Hematopoietic multipotent progenitor cell treated with erythropoietin and hydrocortisone succinate and interleukin-3 and kit ligand, for 6 days (in vitro differentiated cells): Measurements from ENCODE around the gene SUMO3.

Experiments
- DNase-seq: peaks from one replicate; pipeline ENCODE4 v3.0.0-alpha.2; 2015

Gene SUMO3

DNA sequence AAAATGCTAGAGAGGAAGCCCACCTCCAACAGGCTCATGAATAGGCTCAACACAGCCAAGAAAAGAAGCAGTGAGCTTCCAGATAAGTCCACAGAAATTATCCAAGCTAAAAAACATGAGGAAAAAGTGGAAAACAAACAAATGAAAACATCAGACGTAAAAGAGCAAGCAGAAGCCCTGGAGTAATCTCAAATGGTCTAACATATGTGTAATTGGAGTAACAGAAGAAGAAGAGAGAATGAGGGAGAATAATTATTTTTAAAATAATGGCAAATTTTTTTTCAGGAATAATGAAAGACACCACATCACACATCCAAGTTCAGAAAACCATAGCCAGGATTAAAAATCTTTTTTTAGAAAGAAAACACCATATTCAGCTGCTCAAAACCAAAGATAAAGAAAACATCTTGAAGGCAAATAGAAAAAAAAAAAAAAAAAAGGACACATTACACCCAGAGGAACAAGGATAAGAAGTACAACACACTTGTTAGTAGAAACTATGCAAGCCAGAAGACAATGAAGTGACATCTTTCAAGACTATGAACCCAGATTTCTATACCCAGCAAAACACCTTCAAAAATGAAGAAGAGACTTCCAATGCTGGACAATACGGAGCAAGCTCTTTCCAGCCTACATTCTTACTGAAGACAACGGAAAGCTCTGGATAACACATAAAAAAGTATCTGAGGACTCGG, 10.6 kb upstream of the SUMO3 start:
- DNase-seq: no peak

DNA sequence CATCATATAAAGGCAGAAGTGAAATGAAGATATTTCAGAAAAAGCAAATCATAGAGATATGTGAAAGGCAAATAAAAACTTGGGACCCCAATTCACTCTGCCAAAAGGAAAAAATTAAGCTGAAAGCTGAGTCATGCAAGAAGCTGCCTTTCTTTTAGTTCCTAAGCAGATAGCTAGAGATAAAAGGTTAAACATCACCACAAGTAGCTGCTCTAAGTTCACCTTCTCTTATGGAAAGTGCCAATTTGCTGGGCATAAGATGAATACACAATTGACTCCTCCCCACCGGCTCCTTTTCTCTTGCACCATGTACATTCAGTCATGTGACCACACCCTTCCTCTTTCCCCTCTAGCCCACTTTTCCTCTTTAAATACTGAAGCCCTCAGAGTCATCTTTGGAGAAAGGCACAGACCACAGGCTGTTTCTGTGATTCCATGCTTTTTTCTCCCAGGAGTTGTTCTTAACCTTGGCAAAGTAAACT, 5.4 kb upstream of the SUMO3 start:
- DNase-seq: peak; percentile 46

DNA sequence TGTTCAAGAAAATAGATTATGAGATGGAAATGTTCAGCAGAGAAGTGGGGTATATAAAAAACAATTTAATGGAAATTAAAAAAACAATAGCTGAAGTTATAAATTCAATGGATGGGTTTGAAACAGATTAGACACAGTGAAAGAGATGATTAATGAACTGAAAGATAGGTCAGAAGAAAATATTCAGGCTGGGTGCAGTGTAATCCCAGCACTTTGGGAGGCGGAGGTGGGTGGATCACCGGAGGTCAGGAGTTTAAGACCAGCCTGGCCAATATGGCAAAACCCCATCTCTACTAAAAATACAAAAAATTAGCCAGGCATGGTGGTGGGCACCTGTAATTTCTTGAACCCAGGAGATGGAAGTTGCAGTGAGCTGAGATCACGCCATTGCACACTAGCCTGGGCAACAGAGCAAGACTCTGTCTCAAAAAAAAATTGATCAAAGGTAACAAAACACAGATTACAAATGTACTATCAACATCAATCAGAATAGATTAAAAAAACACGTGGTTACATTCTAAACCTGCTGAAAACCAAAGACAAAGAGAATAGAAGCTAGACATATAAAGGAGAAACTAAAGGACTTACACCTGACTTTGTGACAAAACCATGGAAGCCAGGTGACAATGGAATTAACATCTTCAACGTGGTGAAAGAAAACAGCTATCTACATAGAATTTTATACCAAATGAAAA, 4.8 kb upstream of the SUMO3 start:
- DNase-seq: peak; percentile 34

DNA sequence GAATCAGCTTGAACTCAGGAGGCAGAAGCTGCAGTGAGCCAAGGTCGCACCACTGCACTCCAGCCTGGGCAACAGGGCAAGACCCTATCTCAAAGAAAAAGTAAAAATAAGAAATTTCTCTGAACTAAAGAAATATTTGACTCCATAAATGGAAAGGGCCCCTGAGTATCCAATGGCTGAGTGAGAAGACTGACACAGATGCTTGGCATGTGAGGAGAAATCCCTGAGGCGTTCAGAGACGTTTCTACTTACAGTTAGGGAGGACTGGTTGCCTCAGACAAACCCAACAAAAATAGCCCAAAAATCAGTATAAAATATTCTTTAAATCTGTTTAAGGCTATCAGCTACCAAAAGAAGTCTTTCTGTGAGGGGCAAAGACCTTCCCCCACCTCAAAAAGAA, 3.0 kb upstream of the SUMO3 start:
- no peak for DNase-seq

DNA sequence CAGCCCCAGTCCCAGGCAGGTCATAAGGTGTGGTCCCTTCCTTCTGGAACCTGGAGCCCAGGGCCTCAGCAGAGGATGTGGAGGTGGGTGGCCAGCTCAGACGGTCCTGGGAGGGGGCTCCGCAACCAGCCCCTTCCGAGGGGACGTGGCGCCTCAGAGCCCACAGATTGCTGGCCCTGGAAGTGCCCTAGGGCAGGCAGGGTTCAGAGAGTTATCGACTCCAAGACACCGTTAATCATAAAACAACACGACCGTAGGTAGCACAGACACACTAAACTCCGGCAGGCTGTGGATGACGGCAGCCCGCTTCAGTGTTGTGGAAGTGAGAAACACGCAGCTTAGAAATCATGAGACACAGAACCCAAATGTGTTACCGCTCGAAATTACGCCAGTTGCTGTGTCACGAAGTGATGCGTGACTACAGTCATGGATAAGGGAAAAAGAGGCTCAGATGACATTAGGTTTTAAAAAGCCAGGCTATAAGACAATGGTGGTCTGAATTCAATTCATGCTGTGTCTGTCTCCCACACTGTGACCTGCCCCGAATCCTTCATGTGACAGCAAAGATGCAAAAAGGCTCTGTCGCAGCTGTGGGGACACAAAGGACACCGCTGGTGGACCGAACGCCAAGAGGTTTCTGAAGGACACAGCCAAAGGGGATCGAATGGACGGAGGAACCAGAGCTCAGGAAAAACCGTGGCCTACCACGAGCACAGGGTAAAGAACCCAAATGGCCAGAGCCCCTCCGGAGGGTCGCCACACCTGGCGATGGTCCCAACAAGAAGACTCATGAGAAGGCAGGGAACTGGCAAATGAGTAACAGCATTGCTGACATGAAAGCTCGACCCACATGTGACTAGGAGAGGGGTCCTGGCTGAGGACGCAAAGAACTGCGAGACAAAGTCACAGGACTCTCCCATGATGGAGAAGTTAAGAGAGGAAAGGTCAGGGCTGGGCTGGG, 1.7 kb upstream of the SUMO3 start:
- DNase-seq: no peak

DNA sequence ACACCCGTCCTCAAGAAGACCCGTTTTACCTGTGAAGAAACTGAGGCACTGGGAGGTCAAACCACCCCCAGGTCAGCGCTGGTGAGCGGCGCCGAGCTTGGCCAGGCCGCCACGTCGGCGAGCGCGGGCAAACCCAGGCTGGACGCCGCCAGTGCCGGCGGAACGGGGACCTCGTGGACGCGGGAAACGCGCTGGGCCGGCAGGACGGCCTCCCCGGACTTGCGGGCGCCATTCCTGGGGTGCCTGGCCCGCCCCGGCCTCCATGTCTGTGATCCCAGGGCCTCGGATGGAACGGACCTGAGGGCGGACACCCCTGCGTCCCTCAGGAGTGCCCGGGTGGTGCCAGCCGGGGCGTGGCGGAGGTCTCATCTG, 764 bp upstream of the SUMO3 start:
- no peak for DNase-seq

DNA sequence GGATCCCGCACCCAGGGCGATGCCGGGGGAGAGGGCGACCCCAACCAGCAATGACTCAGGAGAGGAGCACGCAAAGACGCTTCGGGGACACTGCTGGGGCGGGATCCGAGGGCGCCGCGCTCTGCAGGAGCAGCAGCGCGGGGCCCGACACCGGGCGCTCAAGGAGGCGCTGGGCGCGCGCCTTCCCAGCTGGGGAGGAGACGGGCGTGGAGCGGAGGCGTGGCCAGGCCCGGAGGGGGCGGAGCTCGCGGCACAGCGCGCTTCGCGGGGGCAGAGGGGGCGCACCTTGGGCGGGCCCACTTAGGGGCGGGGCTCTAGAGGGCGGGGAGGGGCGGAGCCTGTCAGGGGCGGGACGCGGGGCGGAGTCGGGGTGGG, 369 bp downstream of the SUMO3 start:
- DNase-seq: peak; percentile 92

DNA sequence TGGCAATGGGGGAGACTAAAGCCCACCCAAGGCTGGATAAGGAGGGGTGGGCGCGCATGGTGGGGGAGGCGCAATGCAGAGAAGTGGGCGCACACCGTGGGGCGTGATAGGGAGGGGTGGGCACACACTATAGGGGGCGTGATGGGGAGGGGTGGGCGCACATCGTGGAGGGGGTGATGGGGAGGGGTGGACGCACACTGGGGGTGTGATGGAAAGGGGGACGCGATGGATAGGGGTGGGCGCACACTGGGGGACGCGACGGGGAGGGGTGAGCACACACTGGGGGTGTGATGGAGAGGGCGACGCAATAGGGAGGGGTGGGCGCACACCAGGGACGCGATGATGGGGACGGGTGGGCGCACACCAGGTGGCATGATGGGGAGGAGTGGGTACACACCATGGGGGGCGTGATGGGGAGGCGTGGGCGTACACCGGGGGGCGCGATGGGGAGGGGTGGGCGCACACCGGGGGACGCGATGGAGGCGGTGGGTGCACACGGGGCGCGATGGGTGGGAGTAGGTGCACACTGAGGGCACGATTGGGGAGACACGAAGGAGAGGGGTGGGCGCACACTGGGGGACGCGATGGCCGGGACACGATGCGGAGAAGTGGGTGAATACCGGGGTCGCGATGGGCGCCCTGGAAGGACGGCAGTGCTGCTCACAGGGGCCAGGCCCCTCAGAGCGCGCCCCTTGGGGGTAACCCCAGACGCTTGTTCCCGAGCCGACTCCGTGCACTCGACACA, 929 bp downstream of the SUMO3 start:
- no peak for DNase-seq

DNA sequence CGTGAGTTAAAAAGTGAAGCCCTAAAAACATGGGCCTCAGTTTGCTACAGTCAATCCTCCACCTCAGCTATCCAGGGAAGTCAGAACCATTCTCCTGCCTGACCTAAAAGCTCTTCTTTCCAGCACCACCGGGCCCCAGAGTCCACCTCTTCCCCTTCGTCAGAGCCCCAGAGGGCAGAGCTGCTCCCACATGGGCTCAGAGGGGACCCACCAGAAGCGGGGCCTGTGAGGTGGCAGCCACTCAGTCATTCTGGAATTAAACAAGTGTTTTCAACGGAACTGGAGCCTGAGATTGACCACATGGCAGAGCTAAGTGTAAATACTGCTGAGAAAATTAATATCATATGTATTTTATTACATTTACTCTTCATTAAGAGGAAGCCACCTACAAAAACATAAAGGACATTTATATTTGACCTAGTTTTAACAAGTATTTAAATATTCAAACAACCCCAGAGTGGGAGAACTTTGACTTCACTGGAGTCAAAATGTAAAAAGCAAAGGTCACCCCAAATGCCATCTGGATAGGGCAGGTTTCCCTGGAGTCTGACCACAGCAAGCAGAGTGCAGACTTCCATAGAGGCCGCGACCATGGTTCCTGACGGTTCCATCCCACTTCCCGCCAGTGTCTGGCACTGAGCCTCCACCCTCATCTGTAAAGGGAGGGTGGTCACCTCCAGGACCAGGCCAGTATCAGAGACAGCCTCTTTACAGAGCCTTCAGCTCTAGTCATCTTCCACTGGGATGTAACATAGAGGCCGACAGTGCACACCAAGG, 1.8 kb downstream of the SUMO3 start:
- no peak for DNase-seq

DNA sequence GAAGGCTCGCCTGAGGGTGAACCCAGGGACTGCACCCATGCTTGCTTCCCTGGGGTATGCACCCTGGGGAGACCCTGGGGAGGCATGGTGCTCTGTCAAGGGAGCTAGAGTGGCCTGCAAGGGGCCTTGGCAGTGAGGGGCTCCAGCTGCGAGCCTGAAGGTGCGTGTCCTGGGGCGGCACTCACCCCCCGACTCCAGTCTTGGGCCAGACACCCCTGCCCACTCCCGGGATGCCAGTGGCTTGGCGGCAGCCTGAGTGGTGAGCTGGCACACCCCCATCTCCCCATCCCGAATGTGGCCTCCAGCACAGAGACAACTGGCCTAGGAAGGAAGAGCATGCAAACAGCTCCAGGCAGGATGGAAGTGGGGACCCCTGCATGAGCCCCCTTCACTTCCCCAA, 2.6 kb downstream of the SUMO3 start:
- no peak for DNase-seq

DNA sequence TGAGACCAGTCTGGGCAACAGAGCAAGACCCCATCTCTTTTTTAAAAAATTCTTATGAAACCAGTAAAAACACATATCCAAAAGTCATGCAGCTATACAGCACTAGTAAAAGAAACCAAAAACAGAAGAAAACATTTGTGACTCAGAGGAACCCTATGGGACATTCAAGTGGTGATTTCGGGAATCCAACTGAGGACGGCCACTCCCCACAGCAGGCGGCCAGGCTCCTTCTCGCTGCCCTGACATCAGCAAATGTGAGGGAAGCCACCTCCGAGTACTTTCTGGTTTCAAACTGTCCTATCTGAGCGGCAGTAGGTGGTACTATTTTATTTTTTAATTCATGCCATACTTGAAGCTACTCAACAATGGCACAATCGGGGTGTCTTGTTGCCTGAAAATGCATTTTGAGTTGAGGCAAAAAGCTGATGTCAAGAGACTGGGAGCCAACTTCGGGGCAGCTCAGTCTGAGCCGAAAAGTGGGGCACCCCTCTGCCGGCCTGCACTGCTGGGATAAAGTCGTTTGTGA, 3.3 kb downstream of the SUMO3 start:
- DNase-seq: no peak

DNA sequence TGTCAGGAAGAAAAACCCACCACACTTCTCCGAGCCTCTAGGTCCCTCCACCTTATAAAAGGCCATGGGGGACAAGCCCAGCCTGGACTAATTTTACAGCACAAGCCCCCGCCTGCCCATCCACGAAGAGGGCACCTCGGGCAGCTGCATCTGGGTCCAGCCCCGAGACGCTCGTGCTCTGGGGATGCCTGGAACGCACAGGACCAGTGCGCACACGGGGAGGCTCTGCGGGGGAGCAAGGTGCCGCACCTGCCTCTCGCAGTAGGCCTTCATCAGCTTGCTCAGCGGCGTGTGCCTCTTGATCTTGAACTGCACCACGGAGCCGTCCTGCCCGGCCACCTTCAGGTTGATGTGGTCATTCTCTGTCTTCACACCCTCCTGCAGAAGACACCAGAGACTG, 4.1 kb downstream of the SUMO3 start:
- no peak for DNase-seq

DNA sequence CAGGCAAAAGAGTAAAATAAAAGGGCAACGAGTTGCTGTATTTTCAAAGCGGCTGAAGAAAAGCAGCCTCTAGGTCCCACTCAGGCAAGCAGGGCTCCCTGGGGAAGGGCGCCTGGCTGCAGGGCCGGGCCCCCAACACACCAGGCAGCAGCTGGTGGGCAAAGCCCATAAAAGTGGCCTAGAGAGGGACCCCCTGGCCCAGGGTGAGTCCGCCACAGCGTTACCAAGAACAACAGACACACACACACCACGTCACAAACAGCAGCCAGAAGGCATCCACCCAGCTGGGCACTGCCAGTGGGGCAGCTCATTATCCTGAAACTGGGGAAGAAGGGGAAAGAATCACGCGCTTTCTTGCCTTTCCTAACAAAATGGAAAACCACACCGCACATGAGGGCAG, 4.7 kb downstream of the SUMO3 start:
- DNase-seq: no peak

DNA sequence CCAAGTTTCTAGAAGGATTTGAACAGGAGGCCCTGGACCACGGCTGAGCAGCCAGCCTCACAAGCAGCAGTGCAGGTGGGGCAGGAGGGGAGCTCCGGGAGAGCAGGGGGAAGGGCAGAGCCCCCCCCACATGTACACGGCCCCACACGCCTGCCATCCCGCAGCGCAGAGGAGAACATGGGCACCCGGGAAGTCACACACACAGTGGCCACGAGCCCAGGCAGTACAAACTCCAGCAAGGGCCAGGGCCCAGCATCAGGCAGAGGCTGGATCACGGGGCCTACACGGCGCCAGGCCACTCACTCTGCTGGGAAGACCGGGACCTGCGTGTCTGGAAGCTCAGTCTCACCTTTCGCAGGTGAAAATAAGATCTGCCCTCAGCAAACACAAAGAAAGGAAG, 5.2 kb downstream of the SUMO3 start:
- DNase-seq: no peak

DNA sequence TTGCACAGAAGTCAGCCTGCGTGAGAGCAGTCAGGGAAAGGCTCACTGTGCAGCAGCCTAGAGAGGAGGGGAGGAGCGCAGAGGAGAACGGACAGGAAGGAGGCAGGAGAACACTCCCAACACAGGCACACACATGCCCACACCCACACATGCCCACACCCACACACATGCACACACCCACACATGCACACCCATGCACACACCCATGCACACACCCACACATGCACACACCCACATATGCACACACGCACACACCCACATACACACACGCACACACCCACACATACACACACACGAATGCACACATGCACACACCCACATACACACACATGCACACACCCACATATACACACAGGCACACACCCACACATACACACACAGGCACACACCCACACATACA, 7.1 kb downstream of the SUMO3 start:
- DNase-seq: no peak

DNA sequence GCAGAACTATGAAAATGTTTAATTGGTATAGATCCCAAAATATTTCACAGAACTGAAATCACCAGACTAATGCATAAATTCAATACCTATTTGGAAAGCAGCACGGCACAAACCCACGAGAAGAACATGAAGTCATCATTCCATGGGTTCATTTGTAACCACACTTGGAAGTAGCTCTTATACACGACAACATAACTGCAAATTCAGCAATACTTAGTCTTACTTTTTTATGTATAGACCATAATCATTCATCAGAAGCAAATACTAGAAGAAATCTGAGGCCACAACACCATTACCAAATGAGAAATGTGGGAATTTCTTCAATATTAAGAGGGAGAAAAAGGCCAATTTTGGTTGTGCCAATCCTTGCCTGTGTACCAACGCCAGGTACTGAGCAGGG, 12.0 kb downstream of the SUMO3 start:
- no peak for DNase-seq

DNA sequence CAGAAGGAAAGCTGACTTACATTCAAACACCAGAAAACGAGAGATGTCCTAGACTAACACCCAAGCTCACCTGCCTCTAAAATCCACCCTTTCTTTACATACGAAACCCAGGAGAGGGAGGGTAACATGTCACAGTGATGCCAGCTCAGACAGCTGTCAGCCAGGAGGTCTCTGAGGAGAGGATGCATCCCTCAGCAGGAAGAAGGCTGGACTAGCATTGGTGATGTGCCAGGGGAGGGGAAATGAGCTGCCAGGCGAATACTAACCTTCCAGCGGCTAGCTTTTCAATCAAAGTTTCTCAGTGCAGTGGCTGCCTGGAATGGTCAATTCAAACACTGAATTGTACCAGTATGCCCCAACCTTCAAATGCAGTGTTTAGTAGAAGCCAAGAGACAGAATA, 12.6 kb downstream of the SUMO3 start:
- no peak for DNase-seq

DNA sequence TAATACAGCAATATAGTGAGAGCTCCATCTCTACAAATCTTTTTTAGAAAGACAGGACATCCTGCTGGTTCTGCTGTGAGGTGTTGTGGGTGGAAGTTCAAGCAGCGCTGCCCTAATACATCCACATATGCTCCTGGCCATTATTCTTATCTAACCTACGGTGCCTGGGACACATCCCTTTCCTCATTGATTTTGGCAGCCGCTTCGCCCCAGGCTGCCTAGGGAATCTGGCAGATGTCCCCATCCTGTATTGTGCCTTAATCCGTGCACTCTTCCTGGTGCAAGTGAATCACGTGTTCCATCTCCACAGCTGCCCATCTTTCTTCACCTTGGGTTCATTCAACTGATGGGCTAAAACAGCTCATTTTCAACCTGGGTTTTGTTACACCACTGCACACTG, 13.1 kb downstream of the SUMO3 start:
- DNase-seq: no peak

DNA sequence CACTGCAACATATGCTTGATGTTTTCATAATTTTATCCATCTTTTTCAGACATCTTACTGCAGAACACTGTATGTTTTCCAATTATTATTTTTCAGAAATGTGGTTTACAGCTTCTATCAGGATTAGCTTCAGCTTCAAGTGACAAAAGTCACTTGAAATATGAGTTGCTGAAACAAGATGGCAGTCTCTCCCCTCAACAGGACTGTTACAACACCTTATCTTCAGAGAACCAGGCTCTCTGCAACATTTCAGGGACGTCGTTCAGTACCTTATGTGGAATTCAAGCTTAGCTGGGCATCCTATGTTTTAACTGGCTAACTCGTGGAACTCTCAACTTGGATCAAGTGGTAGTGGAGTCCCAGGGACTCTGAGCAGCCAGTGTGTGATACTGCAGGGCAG, 14.2 kb downstream of the SUMO3 start:
- peak; percentile 59 for DNase-seq

DNA sequence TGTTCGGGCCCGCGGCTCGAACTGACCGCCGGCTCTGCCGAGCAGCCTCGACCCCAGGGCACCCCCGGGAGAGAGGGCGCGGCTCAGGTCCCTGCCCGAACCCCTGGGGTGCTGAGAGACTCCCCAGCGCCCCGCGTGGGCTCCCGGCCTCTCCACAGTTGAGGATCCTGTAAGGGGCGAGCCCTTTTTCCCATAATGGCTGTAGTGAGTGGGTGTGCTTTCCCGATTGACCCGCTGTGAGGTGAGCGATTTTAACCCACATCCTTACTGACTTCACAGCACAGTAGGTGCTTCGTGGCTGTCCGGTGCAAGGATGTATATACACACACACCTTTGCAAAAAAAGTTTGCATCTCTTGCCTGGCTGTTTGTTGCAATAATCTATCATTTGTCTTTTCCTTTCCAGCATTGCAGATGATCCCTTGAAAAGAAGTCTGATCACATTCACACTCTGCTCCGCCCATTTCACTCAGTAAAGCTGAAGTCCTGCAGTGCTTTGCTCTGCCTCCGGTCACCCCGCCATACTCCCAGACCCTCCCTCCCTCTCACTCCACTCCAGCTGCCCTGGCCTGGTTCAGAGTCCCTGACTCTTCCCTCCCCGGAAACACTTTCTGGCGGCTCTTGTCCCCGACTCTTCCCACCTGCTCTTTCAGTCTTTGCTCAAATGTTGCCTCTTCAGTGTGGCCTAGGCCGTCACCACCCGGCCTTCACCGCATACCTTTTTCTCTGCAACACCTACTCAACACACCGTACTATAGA, 15.3 kb downstream of the SUMO3 start:
- DNase-seq: peak; percentile 72
